NOMO-1 treated with DMSO at 0.1 percent for 48 hours (cell line): ENCODE results near the gene SGCD.

Experiments
- DNase-seq: peaks from one replicate; lab custom pipeline; 2025; ENCODE audit not compliant: unreplicated experiment; lab: John Stamatoyannopoulos, UW

The SGCD gene

GRCh38 chr5:156361436-156362109, 34.6 kb downstream of the SGCD start:
- no peak for DNase-seq

- DNase-seq, result no peak
These were observed 36.9 kb downstream of the SGCD start for GRCh38 chr5:156363861-156364260.

- no peak for DNase-seq
These were observed 39.6 kb downstream of the SGCD start for GRCh38 chr5:156366521-156366920.

GRCh38 chr5:156367597-156367996, 40.6 kb downstream of the SGCD start:
- no peak for DNase-seq

GRCh38 chr5:156375895-156376495, 49.0 kb downstream of the SGCD start:
- DNase-seq, result no peak

- no peak for DNase-seq
These were observed 49.8 kb downstream of the SGCD start for GRCh38 chr5:156376751-156377150.

GRCh38 chr5:156378159-156378558, 51.2 kb downstream of the SGCD start:
- DNase-seq, result no peak

GRCh38 chr5:156379206-156379605, 52.2 kb downstream of the SGCD start:
- DNase-seq, result no peak

GRCh38 chr5:156380848-156381247, 53.9 kb downstream of the SGCD start:
- DNase-seq, result no peak

GRCh38 chr5:156383510-156384265, 56.7 kb downstream of the SGCD start:
- no peak for DNase-seq

- no peak for DNase-seq
These were observed 58.5 kb downstream of the SGCD start for GRCh38 chr5:156385416-156385815.

- DNase-seq, result no peak
These were observed 60.0 kb downstream of the SGCD start for GRCh38 chr5:156386976-156387375.

GRCh38 chr5:156387391-156387790, 60.4 kb downstream of the SGCD start:
- DNase-seq, result no peak

GRCh38 chr5:156388233-156388632, 61.3 kb downstream of the SGCD start:
- no peak for DNase-seq

GRCh38 chr5:156391139-156391538, 64.2 kb downstream of the SGCD start:
- peak; percentile 57 for DNase-seq

GRCh38 chr5:156393980-156394379, 67.0 kb downstream of the SGCD start:
- DNase-seq, result no peak

- DNase-seq, result peak; percentile 60
These were observed 67.8 kb downstream of the SGCD start for GRCh38 chr5:156394642-156395305.

- peak; percentile 32 for DNase-seq
These were observed 68.3 kb downstream of the SGCD start for GRCh38 chr5:156395306-156395675.

- DNase-seq, result no peak
These were observed 69.3 kb downstream of the SGCD start for GRCh38 chr5:156396063-156396829.

- no peak for DNase-seq
These were observed 69.8 kb downstream of the SGCD start for GRCh38 chr5:156396830-156397081.

- DNase-seq, result no peak
These were observed 72.4 kb downstream of the SGCD start for GRCh38 chr5:156399323-156399722.
